Naive thymus-derived CD8-positive, alpha-beta T cell (primary cell): Measurements from ENCODE around the gene GRK6. TPM values are rescaled to one million over a fixed set of nuclear protein-coding genes. Genes with fewer than 3 reads are reported as not detected.
A peak's percentile ranks its signal among the peaks of the same experiment; 100 is the strongest.

Experiments
- ATAC-seq, 2 donors: fragments of 150-1000 bp; cut with Tn5 transposase in 1 of 2; sonication (Bioruptor Pico), chemical (Tn5 transposase) in 1 of 2; 1 replicate in 1 of 2; 2 replicates in 1 of 2; pipeline ENCODE4 v1.10.0; 2021; ENCODE audit warnings: mild to moderate bottlenecking in 2 of 2, moderate library complexity in 2 of 2
- POLR2A ChIA-PET: fragments of 350-600 bp; sonication (Branson Sonifier 250); formaldehyde crosslinking; loops from one replicate; lab custom pipeline; 2021; ENCODE audit warnings: antibody characterized with exemption; lab: Charles Lee
- DNase-seq, 10 donors: peaks; one replicate each; pipeline versions ENCODE4 v3.0.0 to v3.0.0-alpha.2; 2020 to 2022
- H3K27ac Mint-ChIP-seq, 10 donors: one replicate each; pipeline ENCODE4 v1.8.0; 2020 to 2022; ENCODE audit warnings: mild to moderate bottlenecking in 10 of 10, mixed read lengths in 10 of 10, moderate library complexity in 4 of 10, inconsistent platforms in 1 of 10
- H3K27me3 Mint-ChIP-seq, 5 donors: one replicate each; pipeline ENCODE4 v1.8.0; 2021 to 2022; ENCODE audit warnings: mixed read lengths in 5 of 5
- H3K36me3 Mint-ChIP-seq, 3 donors: one replicate each; pipeline ENCODE4 v1.8.0; 2020 to 2022; ENCODE audit warnings: mixed read lengths in 3 of 3, mild to moderate bottlenecking in 2 of 3, inconsistent platforms in 1 of 3
- H3K4me1 Mint-ChIP-seq, 4 donors: one replicate each; pipeline ENCODE4 v1.8.0; 2021 to 2022; ENCODE audit warnings: mixed read lengths in 4 of 4
- H3K4me3 Mint-ChIP-seq, 10 donors: one replicate each; pipeline ENCODE4 v1.8.0; 2020 to 2022; ENCODE audit warnings: mild to moderate bottlenecking in 10 of 10, mixed read lengths in 10 of 10, moderate library complexity in 6 of 10, inconsistent platforms in 1 of 10
- H3K9me3 Mint-ChIP-seq, 9 donors: one replicate each; pipeline ENCODE4 v1.8.0; 2020 to 2022; ENCODE audit warnings: mixed read lengths in 9 of 9, mild to moderate bottlenecking in 3 of 9, inconsistent platforms in 1 of 9, moderate library complexity in 1 of 9
- polyA plus RNA-seq, 3 donors: library from polyadenylated mRNA; unstranded; fragments of 300-500 nt; fragmentation: Illumina TruSeq; gene quantifications; one replicate each; pipeline ENCODE4 v1.2.3, GENCODE V29; 2021
- total RNA-seq, 8 experiments: library from RNA in 2 of 8; stranded (reverse) in 2 of 8; gene quantifications; one replicate each; pipeline ENCODE4 v1.2.3 and lab custom pipeline; 2021 to 2026

GRK6 gene
- total and polyA plus RNA-seq, 5 experiments from 2014 or later: 83.1 to 204 (median 176) TPM

GRCh38 chr5:177429248-177430040 lies 3.0 kb downstream of the GRK6 start:
- H3K9me3 Mint-ChIP-seq: no peaks in the 10 kb centered on the region
- peaks cover 0 to 37% (median 12%) of the 10 kb centered on the region in 3 donors for H3K36me3 Mint-ChIP-seq
- ATAC-seq: peak; percentile 16 to 17
- H3K27me3 Mint-ChIP-seq: no peaks in the 10 kb centered on the region
- POLR2A ChIA-PET: interaction anchor here (0.9 to 34.6 kb wide), 10 partner anchors 14 to 296 kb away, joined by 3 to 1530 read pairs (median 6); partner anchors contain the start of genes F12, NSD1, PDLIM7 and PRR7
- peaks cover 30 to 82% (median 75%) of the 10 kb centered on the region in 4 donors for H3K4me1 Mint-ChIP-seq
- peak overlapping the region; percentile 82 to 97 (median 92) for H3K4me3 Mint-ChIP-seq
- H3K27ac Mint-ChIP-seq: peak overlapping the region; percentile 90 to 97 (median 94)
- DNase-seq: peak; percentile 56 to 91 (median 78)

DNA sequence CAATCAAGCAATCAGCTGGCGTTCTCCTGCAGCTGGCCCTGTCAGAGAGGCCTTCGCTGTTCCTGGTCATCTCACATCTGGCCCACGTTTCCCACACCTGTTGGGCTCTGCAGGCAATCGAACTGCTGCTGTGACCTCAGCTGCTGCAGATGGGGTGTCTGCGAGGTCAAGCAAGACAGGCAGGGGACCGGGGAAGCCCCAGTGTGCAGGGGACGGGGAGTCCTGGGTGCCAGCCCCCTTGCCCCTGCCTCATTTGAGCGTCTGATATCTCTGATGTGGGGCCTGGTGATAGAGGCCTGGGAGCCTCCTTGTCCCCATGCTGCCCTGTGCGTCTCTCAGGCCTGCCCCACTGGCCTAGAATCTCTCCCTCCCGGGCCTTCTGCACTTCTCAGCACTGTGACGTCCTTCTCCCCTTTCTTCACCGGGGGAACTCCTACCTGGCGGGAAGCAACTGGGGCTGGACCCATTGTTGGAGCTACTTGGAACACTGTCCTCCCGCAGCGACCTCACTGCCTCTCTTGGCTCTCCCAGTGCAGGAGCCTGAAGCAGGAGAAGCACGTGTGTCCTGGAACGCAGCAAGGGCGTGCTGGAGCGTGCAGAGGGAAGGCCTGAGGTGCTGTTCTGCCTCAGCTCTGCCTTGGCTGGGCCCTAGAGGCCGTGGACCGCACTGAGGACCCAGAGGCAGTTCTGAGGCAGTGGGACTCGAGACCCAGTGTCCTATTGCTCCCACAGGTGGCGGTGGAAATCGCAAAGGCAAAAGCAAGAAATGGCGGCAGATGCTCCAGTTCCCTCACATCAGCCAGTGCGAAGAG lies 3.9 kb downstream of the GRK6 start:
- Mint-ChIP-seq H3K27ac (peak overlapping the region; percentile 90 to 97 (median 94)), H3K36me3 (peaks cover 0 to 44% (median 12%) of the 10 kb centered on the region in 3 donors), H3K27me3 (no peaks in the 10 kb centered on the region), H3K4me1 (peaks cover 28 to 81% (median 75%) of the 10 kb centered on the region in 4 donors), H3K9me3 (no peaks in the 10 kb centered on the region), H3K4me3 (peak overlapping the region; percentile 82 to 97 (median 92))
- DNase-seq: no peak
- no peak for ATAC-seq
- POLR2A ChIA-PET: interaction anchor here (1.0 to 34.6 kb wide), 6 partner anchors 14 to 68 kb away, joined by 3 to 1530 read pairs (median 8); partner anchors contain the start of genes F12, PDLIM7 and PRR7

GRCh38 chr5:177430972-177431316 lies 4.5 kb downstream of the GRK6 start:
- peaks cover 0 to 50% (median 12%) of the 10 kb centered on the region in 3 donors for H3K36me3 Mint-ChIP-seq
- no peaks in the 10 kb centered on the region for H3K9me3 Mint-ChIP-seq
- POLR2A ChIA-PET: interaction anchor here (0.8 to 34.6 kb wide), 9 partner anchors 15 to 79 kb away, joined by 3 to 1530 read pairs (median 7); partner anchors contain the start of genes F12, LMAN2, PDLIM7 and PRR7
- no peak for ATAC-seq
- H3K27ac Mint-ChIP-seq: peak overlapping the region; percentile 90 to 97 (median 94)
- peak overlapping the region; percentile 82 to 97 (median 92) for H3K4me3 Mint-ChIP-seq
- peak in 1 of 10 donors; percentile 29 for DNase-seq
- H3K27me3 Mint-ChIP-seq: no peaks in the 10 kb centered on the region
- H3K4me1 Mint-ChIP-seq: peaks cover 25 to 81% (median 75%) of the 10 kb centered on the region in 4 donors

GRCh38 chr5:177431317-177432142 lies 5.1 kb downstream of the GRK6 start:
- peak overlapping the region; percentile 87 to 97 (median 93) for H3K27ac Mint-ChIP-seq
- peak overlapping the region; percentile 82 to 97 (median 92) for H3K4me3 Mint-ChIP-seq
- ATAC-seq (peak; percentile 58 to 60), DNase-seq (peak; percentile 47 to 88 (median 72))
- POLR2A ChIA-PET: interaction anchor here (0.8 to 34.6 kb wide), 14 partner anchors 8 to 690 kb away, joined by 3 to 1530 read pairs (median 4); partner anchors contain the start of genes F12, LMAN2, PDLIM7 and PRELID1
- H3K4me1 Mint-ChIP-seq: peaks cover 24 to 86% (median 73%) of the 10 kb centered on the region in 4 donors
- no peaks in the 10 kb centered on the region for H3K27me3 Mint-ChIP-seq
- peaks cover 0 to 53% (median 12%) of the 10 kb centered on the region in 3 donors for H3K36me3 Mint-ChIP-seq
- no peaks in the 10 kb centered on the region for H3K9me3 Mint-ChIP-seq

DNA sequence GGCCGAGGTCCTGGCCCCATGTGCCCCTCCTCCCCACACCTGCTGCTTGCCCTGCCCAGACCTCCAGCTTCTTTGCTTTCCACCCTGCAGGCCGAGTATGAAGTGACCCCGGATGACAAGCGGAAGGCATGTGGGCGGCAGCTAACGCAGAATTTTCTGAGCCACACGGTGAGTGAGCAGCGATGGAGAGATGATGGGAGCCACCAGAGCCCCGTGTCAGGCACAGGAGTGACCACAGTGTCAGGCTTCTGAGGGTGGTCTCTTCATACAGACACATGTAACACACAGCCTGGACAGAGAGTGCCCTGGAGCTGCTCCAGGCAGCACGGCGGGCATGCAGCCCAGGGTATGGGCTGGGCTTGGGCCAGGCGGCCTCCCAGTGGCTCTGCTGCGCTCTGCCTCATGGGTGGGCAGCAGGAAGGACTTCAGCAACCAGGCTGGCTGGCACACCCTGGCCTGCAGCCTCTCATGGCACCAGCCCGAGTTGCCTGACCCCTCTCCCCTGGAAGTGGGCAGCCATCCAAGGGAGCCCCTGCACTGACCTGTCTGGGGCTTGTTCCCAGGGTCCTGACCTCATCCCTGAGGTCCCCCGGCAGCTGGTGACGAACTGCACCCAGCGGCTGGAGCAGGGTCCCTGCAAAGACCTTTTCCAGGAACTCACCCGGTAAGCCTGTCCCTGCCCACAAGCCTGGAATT lies 5.8 kb downstream of the GRK6 start:
- H3K4me3 Mint-ChIP-seq: peak overlapping the region; percentile 77 to 97 (median 89)
- H3K9me3 Mint-ChIP-seq: no peaks in the 10 kb centered on the region
- no peak for DNase-seq
- H3K4me1 Mint-ChIP-seq: peaks cover 27 to 92% (median 80%) of the 10 kb centered on the region in 4 donors
- H3K27me3 Mint-ChIP-seq: no peaks in the 10 kb centered on the region
- POLR2A ChIA-PET: interaction anchor here (0.8 to 34.6 kb wide), 13 partner anchors 9 to 689 kb away, joined by 3 to 1530 read pairs (median 4); partner anchors contain the start of genes F12, LMAN2, PDLIM7 and PRELID1
- peaks cover 0 to 61% (median 16%) of the 10 kb centered on the region in 3 donors for H3K36me3 Mint-ChIP-seq
- no peak for ATAC-seq
- peak overlapping the region; percentile 87 to 97 (median 92) for H3K27ac Mint-ChIP-seq

GRCh38 chr5:177432839-177433657 lies 6.6 kb downstream of the GRK6 start:
- ATAC-seq (no peak), DNase-seq (no peak)
- H3K27me3 Mint-ChIP-seq: no peaks in the 10 kb centered on the region
- peaks cover 0 to 65% (median 20%) of the 10 kb centered on the region in 3 donors for H3K36me3 Mint-ChIP-seq
- H3K9me3 Mint-ChIP-seq: no peaks in the 10 kb centered on the region
- peaks cover 24 to 92% (median 82%) of the 10 kb centered on the region in 4 donors for H3K4me1 Mint-ChIP-seq
- peak overlapping the region in 9 of 10 donors; percentile 12 to 82 (median 61) for H3K4me3 Mint-ChIP-seq
- peak overlapping the region; percentile 57 to 95 (median 82) for H3K27ac Mint-ChIP-seq
- POLR2A ChIA-PET: interaction anchor here (0.9 to 34.6 kb wide), 4 partner anchors 15 to 71 kb away, joined by 3 to 1530 read pairs (median 144); partner anchors contain the start of genes F12 and PRR7

DNA sequence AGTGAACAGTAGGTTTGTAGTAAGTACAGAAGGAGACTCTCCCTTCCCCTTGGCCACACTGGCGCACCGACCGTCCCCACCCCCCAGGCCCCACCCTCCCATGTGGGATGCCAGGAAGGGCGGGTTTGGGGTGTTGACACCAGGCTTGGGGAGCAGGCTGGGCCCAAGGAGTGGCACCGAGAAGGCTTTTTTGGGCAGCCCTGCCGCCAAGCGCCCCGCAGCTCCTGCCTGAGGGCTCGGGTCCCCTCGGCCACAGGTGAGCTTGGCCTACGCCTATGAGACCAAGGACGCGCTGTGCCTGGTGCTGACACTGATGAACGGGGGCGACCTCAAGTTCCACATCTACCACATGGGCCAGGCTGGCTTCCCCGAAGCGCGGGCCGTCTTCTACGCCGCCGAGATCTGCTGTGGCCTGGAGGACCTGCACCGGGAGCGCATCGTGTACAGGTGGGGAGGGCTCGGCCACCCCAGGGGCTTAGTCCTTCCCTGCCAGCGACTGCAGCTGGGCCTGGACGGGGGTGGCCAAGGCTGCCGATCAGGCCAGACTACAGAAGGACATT lies 7.3 kb downstream of the GRK6 start:
- no peak for ATAC-seq
- H3K27me3 Mint-ChIP-seq: no peaks in the 10 kb centered on the region
- peaks cover 28 to 92% (median 85%) of the 10 kb centered on the region in 4 donors for H3K4me1 Mint-ChIP-seq
- peak overlapping the region in 8 of 10 donors; percentile 24 to 82 (median 63) for H3K4me3 Mint-ChIP-seq
- POLR2A ChIA-PET: interaction anchor here (0.9 to 34.6 kb wide), 4 partner anchors 9 to 97 kb away, joined by 6 to 1530 read pairs (median 150); partner anchors contain the start of genes F12, GRK6 and PRR7
- peak overlapping the region in 9 of 10 donors; percentile 14 to 95 (median 71) for H3K27ac Mint-ChIP-seq
- DNase-seq: no peak
- no peaks in the 10 kb centered on the region for H3K9me3 Mint-ChIP-seq
- H3K36me3 Mint-ChIP-seq: peaks cover 0 to 72% (median 23%) of the 10 kb centered on the region in 3 donors

DNA sequence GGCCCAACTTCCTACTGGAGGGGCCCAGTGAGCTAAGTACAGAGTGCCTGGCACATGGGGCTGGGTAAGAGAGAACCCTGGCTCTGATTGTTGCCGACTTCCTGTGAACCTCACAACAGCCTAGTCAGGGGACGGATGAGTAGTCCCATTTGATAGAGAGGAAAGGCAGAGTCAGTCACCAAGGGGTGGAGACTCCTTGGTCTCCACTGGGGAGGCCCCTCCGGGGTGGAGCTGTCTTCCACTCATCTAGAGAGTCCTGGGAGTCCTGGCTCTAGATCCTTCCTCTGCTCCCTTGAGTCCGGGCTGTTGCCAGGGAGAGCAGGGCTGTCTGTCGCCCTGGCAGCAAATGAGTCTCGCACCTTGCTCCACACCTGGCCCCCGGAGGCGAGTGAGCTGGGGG lies 8.0 kb downstream of the GRK6 start:
- peak overlapping the region; percentile 49 to 81 (median 66) for H3K4me3 Mint-ChIP-seq
- peaks cover 0 to 72% (median 27%) of the 10 kb centered on the region in 3 donors for H3K36me3 Mint-ChIP-seq

GRCh38 chr5:177434942-177435738 lies 8.7 kb downstream of the GRK6 start:
- Mint-ChIP-seq H3K4me3 (peak overlapping the region in 3 of 10 donors; percentile 22 to 76 (median 54)), H3K36me3 (peaks cover 0 to 75% (median 27%) of the 10 kb centered on the region in 3 donors), H3K27me3 (no peaks in the 10 kb centered on the region), H3K9me3 (no peaks in the 10 kb centered on the region), H3K27ac (peak overlapping the region in 8 of 10 donors; percentile 27 to 95 (median 86)), H3K4me1 (peaks cover 24 to 90% (median 83%) of the 10 kb centered on the region in 4 donors)
- POLR2A ChIA-PET: interaction anchor here (0.9 to 34.6 kb wide), 8 partner anchors 9 to 74 kb away, joined by 4 to 1530 read pairs (median 22); partner anchors contain the start of genes F12, GRK6 and PRR7
- DNase-seq (peak in 1 of 10 donors; percentile 41), ATAC-seq (no peak)

More for the DNA sequence above, 8.0 kb downstream of the GRK6 start:
- peak in 1 of 2 donors; percentile 12 for ATAC-seq
- H3K9me3 Mint-ChIP-seq: no peaks in the 10 kb centered on the region
- POLR2A ChIA-PET: interaction anchor here (0.9 to 34.6 kb wide), 6 partner anchors 9 to 97 kb away, joined by 4 to 1530 read pairs (median 10); partner anchors contain the start of genes F12, GRK6 and PRR7
- peak overlapping the region in 9 of 10 donors; percentile 83 to 95 (median 87) for H3K27ac Mint-ChIP-seq
- peak in 1 of 10 donors; percentile 36 for DNase-seq
- H3K4me1 Mint-ChIP-seq: peaks cover 21 to 90% (median 83%) of the 10 kb centered on the region in 4 donors
- no peaks in the 10 kb centered on the region for H3K27me3 Mint-ChIP-seq
